DOHH2 (cell line): ENCODE results near the gene TST.

Experiments used
- H3F3A ChIP-seq: fragments of 200-600 bp; sonication (generic), shearing (Covaris generic); 2 replicates; pipeline ENCODE4 v1.6.0; 2016; ENCODE audit warnings: antibody characterized with exemption, mild to moderate bottlenecking; ENCODE audit not compliant: control insufficient read depth, insufficient read depth
- H3K27ac ChIP-seq: fragments of 200-600 bp; sonication (generic); 2 replicates; pipeline ENCODE4 v1.5.1; 2014; ENCODE audit warnings: low read depth, mild to moderate bottlenecking, low read length, moderate library complexity
- H3K27me3 ChIP-seq: fragments of 200-600 bp; sonication (generic); 2 replicates; pipeline ENCODE4 v1.6.1; 2014; ENCODE audit warnings: mild to moderate bottlenecking, low read length, mixed read lengths; ENCODE audit not compliant: control insufficient read depth
- H3K36me3 ChIP-seq: fragments of 200-600 bp; sonication (generic); 2 replicates; pipeline ENCODE4 v1.6.1; 2014; ENCODE audit warnings: mild to moderate bottlenecking, low read length, moderate library complexity, mixed read lengths; ENCODE audit not compliant: control insufficient read depth
- H3K4me1 ChIP-seq: fragments of 200-600 bp; sonication (generic); 2 replicates; pipeline ENCODE4 v1.6.1; 2014; ENCODE audit warnings: mild to moderate bottlenecking, low read length, mixed read lengths; ENCODE audit not compliant: control insufficient read depth
- H3K4me2 ChIP-seq: fragments of 200-600 bp; sonication (generic); 2 replicates; pipeline ENCODE4 v1.6.0; 2014; ENCODE audit warnings: mild to moderate bottlenecking, low read length, moderate library complexity
- H3K4me3 ChIP-seq: fragments of 200-600 bp; sonication (generic); 2 replicates; pipeline ENCODE4 v1.5.1; 2014; ENCODE audit warnings: mild to moderate bottlenecking, low read length, mixed read lengths
- H3K79me2 ChIP-seq: fragments of 200-600 bp; sonication (generic); 2 replicates; pipeline ENCODE4 v1.6.1; 2014; ENCODE audit warnings: mild to moderate bottlenecking, low read length, mixed read lengths; ENCODE audit not compliant: control insufficient read depth
- H3K9me2 ChIP-seq: fragments of 200-600 bp; sonication (generic); replicated peaks from 2 replicates; pipeline ENCODE4 v1.6.1; 2014; ENCODE audit warnings: mild to moderate bottlenecking, low read length, mixed read lengths; ENCODE audit not compliant: control insufficient read depth
- H3K9me3 ChIP-seq: fragments of 200-600 bp; sonication (generic); 2 replicates; pipeline ENCODE4 v1.6.1; 2014; ENCODE audit warnings: antibody characterized with exemption, low read length, mixed read lengths; ENCODE audit not compliant: control insufficient read depth, insufficient read depth
- H4K20me1 ChIP-seq: fragments of 200-600 bp; sonication (generic); 2 replicates; pipeline ENCODE4 v1.6.0; 2014; ENCODE audit warnings: low read depth, mild to moderate bottlenecking, antibody characterized with exemption, low read length, moderate library complexity; ENCODE audit not compliant: control insufficient read depth, insufficient read depth
- CTCF ChIP-seq: fragments of 200-600 bp; sonication (generic); IDR thresholded peaks from one replicate; pipeline ENCODE4 v1.5.1; 2014; ENCODE audit warnings: antibody characterized with exemption, mild to moderate bottlenecking, low read depth, low read length; ENCODE audit not compliant: poor library complexity, severe bottlenecking
- EZH2phosphoT487 ChIP-seq: fragments of 200-600 bp; sonication (generic); IDR thresholded peaks from 2 replicates; pipeline ENCODE4 v1.6.1; 2017; ENCODE audit warnings: borderline replicate concordance, mild to moderate bottlenecking, antibody characterized with exemption, low read length, moderate library complexity, mixed read lengths

Gene TST

DNA sequence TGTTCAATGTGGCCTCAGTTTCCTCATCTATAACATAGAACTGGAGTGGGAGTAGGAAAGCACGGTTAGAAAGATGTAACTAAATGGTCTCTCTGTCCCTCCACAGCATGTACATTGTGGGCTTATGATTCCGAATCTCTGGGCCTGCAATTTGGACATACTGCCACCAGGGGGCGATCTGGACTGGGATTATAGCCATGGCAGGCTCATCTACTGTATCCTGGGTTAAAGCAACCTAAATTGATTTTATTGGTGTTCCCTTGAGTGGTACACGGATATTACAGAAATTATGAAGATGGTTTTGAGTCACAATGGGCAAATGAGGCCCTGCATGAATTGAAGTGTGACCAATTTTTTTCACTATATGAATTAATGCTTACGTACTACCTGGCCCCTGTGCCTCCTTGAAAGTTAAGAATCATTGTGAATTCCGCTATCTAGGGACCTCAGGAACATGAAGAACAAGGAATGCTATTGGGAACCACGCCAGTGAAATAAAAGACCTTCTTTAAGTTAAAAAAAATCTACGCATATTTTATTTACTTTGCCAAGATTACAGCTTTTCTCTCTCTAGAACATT lies 32.9 kb downstream of the TST start:
- Histone ChIP-seq H3K27ac (no peak overlapping the region), H3K9me2 (no peaks in the 10 kb centered on the region)
- TF ChIP-seq CTCF (peak; percentile 98), EZH2phosphoT487 (no peak)

DNA sequence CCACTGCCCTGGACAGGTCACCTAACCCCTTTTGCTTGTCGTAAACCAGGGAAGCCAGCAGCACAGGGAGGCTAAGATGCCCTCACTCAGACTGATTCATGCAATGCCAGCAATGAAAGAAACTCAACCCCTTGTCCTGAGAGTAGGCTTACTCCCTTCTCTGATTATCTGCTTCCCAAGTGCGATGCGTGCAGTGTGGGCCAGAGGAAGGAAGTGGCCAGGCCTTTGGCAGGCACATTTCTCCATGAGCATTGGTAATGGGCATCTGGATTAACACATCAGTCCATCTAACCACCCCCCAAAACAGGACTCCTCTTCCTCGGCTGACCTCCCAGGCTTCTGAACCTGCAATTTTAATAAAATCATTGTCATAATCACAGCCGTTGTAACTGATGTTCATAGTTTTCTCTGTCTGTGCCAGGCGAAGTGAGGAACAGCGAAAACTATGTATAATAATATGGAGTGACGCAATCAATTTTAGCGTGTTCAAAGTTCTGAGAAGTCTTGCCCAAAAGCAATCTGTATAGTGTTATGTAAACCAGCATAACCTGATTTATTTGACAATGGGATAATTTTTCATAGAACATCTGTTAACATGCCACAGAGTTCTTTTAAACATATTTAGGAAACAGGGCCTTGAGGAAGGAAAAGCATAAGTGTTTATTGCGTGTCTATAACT lies 33.9 kb downstream of the TST start:
- no peaks in the 10 kb centered on the region for H3K36me3 ChIP-seq
- H3K9me3 ChIP-seq: peaks cover 13% of the 10 kb centered on the region
- TF ChIP-seq EZH2phosphoT487: no peak
- no peak for TF ChIP-seq CTCF
- no peaks in the 10 kb centered on the region for H3K9me2 ChIP-seq
- H3F3A ChIP-seq: no peaks in the 10 kb centered on the region
- no peak overlapping the region for H3K4me3 ChIP-seq
- H3K4me2 ChIP-seq: no peak overlapping the region
- no peak overlapping the region for H3K27ac ChIP-seq
- H3K79me2 ChIP-seq: no peaks in the 10 kb centered on the region
- H3K4me1 ChIP-seq: no peaks in the 10 kb centered on the region
- H3K27me3 ChIP-seq: peaks cover 13% of the 10 kb centered on the region
- H4K20me1 ChIP-seq: no peaks in the 10 kb centered on the region

More for the DNA sequence above, 32.9 kb downstream of the TST start:
- Histone ChIP-seq H3F3A (no peaks in the 10 kb centered on the region), H3K27me3 (peaks cover 10% of the 10 kb centered on the region), H3K4me3 (no peak overlapping the region), H3K9me3 (peaks cover 13% of the 10 kb centered on the region), H3K4me2 (no peak overlapping the region), H3K36me3 (no peaks in the 10 kb centered on the region), H3K79me2 (no peaks in the 10 kb centered on the region), H4K20me1 (no peaks in the 10 kb centered on the region), H3K4me1 (no peaks in the 10 kb centered on the region)

DNA sequence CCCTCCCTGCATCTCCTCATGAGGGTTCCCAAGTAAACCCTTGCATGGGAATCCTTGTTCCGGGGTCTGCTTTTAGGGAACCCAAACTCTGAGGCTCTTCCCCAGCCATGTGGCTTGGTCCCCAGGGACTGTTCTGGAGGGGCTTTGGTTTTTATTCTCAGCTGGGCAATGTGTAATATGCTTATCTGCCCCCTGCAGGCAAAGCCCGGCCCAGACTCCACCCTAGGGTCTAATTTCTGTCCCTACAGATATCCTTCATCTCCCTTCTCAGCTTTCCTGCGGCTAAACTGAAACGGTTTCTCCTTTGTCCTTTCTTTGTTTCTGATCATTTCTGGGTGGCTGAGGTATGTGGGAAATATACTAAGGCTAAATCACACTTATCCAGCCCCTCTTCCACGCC lies 37.1 kb downstream of the TST start:
- H3K4me3 ChIP-seq: no peak overlapping the region
- no peaks in the 10 kb centered on the region for H4K20me1 ChIP-seq
- no peaks in the 10 kb centered on the region for H3K79me2 ChIP-seq
- TF ChIP-seq CTCF (peak; percentile 48), EZH2phosphoT487 (no peak)
- H3K9me3 ChIP-seq: peaks cover 13% of the 10 kb centered on the region
- H3F3A ChIP-seq: no peaks in the 10 kb centered on the region
- no peaks in the 10 kb centered on the region for H3K9me2 ChIP-seq
- no peak overlapping the region for H3K27ac ChIP-seq
- no peaks in the 10 kb centered on the region for H3K36me3 ChIP-seq
- no peak overlapping the region for H3K4me2 ChIP-seq
- peaks cover 9% of the 10 kb centered on the region for H3K4me1 ChIP-seq
- peaks cover 13% of the 10 kb centered on the region for H3K27me3 ChIP-seq
